HCT116 (cell line): ENCODE data around the gene RAP1GAP2. TPM values are rescaled to one million over a fixed set of nuclear protein-coding genes. Genes with fewer than 3 reads are reported as not detected.

Experiments
- ATAC-seq: fragments of 200-7000 bp; cut with Tn5 transposase; 2 replicates; pipeline ENCODE4 v1.9.1; 2020; ENCODE audit warnings: mild to moderate bottlenecking, moderate library complexity
- BruUV-seq: library from RNA; stranded (reverse); fragments of 400-500 nt; replicated peaks from 2 replicates; lab custom pipeline; 2021; lab: Mats Ljungman, UMichigan
- CTCF ChIA-PET: fragments of 300-600 bp; sonication (Branson Sonifier 250); formaldehyde crosslinking; loops from one replicate; lab custom pipeline; 2021; ENCODE audit warnings: antibody characterized with exemption; lab: Charles Lee
- POLR2A ChIA-PET: fragments of 300-600, 350-600 bp; sonication (Branson Sonifier 250); formaldehyde crosslinking; loops from one replicate; lab custom pipeline; 2021; ENCODE audit warnings: antibody characterized with exemption; lab: Charles Lee
- RAD21 ChIA-PET, 2 experiments: fragments of 300-600 bp; sonication (Branson Sonifier 250); formaldehyde crosslinking; loops; one replicate each; lab custom pipeline; 2023; ENCODE audit warnings: low total read pairs in 2 of 2; ENCODE audit not compliant: uncharacterized antibody in 2 of 2, unreplicated experiment in 2 of 2, low non-redundant PET in 1 of 2; lab: Charles Lee
- DNase-seq: peaks from one replicate; pipeline ENCODE4 v3.0.0-alpha.2; 2010; ENCODE audit warnings: low read depth, low spot score
- H2AFZ ChIP-seq: fragments of 200-600 bp; shearing (Covaris generic), sonication (generic); 2 replicates; pipeline ENCODE4 v1.6.1; 2017; ENCODE audit warnings: low read depth, mixed run types, mixed read lengths, antibody characterized with exemption, low read length; ENCODE audit not compliant: poor library complexity, severe bottlenecking
- H3K27ac ChIP-seq: 2 replicates; pipeline ENCODE4 v1.5.1; 2012; ENCODE audit warnings: low read depth, low read length
- H3K27me3 ChIP-seq: fragments of 200-600 bp; sonication (generic); 2 replicates; pipeline ENCODE4 v1.6.1; 2016; ENCODE audit warnings: mixed run types, low read length, mixed read lengths; ENCODE audit not compliant: insufficient read depth
- H3K36me3 ChIP-seq, 2 experiments: fragments of 200-500 bp in 1 of 2; fragments of 200-600 bp in 1 of 2; sonication (Bioruptor generic) in 1 of 2; sonication (generic) in 1 of 2; 2 replicates each; pipeline versions ENCODE4 v1.5.1 to v1.6.1; 2014 to 2016; ENCODE audit warnings: low read length in 2 of 2, inconsistent platforms in 1 of 2, mixed read lengths in 1 of 2, mixed run types in 1 of 2; ENCODE audit not compliant: insufficient read depth in 2 of 2, control insufficient read depth in 1 of 2
- H3K4me1 ChIP-seq, 2 experiments: fragments of 200-600 bp in 1 of 2; sonication (generic) in 1 of 2; 2 replicates each; pipeline versions ENCODE4 v1.5.1 to v1.6.1; 2012 to 2017; ENCODE audit warnings: low read length in 2 of 2, inconsistent platforms in 1 of 2, mild to moderate bottlenecking in 1 of 2, mixed read lengths in 1 of 2, mixed run types in 1 of 2, moderate library complexity in 1 of 2; ENCODE audit not compliant: insufficient read depth in 2 of 2, control insufficient read depth in 1 of 2
- H3K4me2 ChIP-seq: fragments of 200-600 bp; sonication (generic); 2 replicates; pipeline ENCODE4 v1.6.1; 2017; ENCODE audit warnings: mixed run types, low read length, mixed read lengths
- H3K4me3 ChIP-seq, 2 experiments: fragments of 200-600 bp in 1 of 2; sonication (generic) in 1 of 2; replicated peaks in 1 of 2; 2 replicates each; pipeline ENCODE4 v1.5.1; 2011 to 2016; ENCODE audit warnings: low read length in 2 of 2, control low read depth in 1 of 2, low read depth in 1 of 2, mild to moderate bottlenecking in 1 of 2, mixed read lengths in 1 of 2, mixed run types in 1 of 2
- H3K79me2 ChIP-seq: fragments of 200-600 bp; sonication (generic); 2 replicates; pipeline ENCODE4 v1.6.1; 2017; ENCODE audit warnings: mild to moderate bottlenecking, mixed run types, low read length, moderate library complexity, mixed read lengths; ENCODE audit not compliant: insufficient read depth
- H3K9ac ChIP-seq: fragments of 200-600 bp; sonication (generic); 2 replicates; pipeline ENCODE4 v1.6.1; 2016; ENCODE audit warnings: low read length, mixed read lengths
- H3K9me2 ChIP-seq: fragments of 200-600 bp; sonication (generic), shearing (Covaris generic); 2 replicates; pipeline ENCODE4 v1.6.1; 2017; ENCODE audit warnings: mixed run types, mild to moderate bottlenecking, moderate library complexity; ENCODE audit not compliant: insufficient read depth
- H3K9me3 ChIP-seq, 2 experiments: fragments of 200-500 bp in 1 of 2; fragments of 200-600 bp in 1 of 2; sonication (Bioruptor generic) in 1 of 2; sonication (generic) in 1 of 2; 2 replicates each; pipeline ENCODE4 v1.6.1; 2014 to 2017; ENCODE audit warnings: low read length in 2 of 2, mixed read lengths in 2 of 2, inconsistent platforms in 1 of 2, low read depth in 1 of 2, mild to moderate bottlenecking in 1 of 2, mixed run types in 1 of 2, moderate library complexity in 1 of 2; ENCODE audit not compliant: control insufficient read depth in 1 of 2, insufficient read depth in 1 of 2
- H4K20me1 ChIP-seq: fragments of 200-600 bp; sonication (generic), shearing (Covaris generic); 2 replicates; pipeline ENCODE4 v1.6.1; 2017; ENCODE audit warnings: mixed run types, mild to moderate bottlenecking, moderate library complexity; ENCODE audit not compliant: insufficient read depth
- CTCF ChIP-seq, 3 experiments: fragments of 200-600 bp in 1 of 3; sonication (generic) in 1 of 3; IDR thresholded peaks in 2 of 3; conservative IDR thresholded peaks in 1 of 3; 2 replicates each; pipeline ENCODE4 v1.5.1; 2012 to 2017; ENCODE audit warnings: low read depth in 2 of 3, low read length in 2 of 3, antibody characterized with exemption in 1 of 3, borderline replicate concordance in 1 of 3, control low read depth in 1 of 3, mild to moderate bottlenecking in 1 of 3, mixed read lengths in 1 of 3, mixed run types in 1 of 3, moderate library complexity in 1 of 3; ENCODE audit not compliant: insufficient read depth in 1 of 3
- EGR1 ChIP-seq: IDR thresholded peaks from 2 replicates; pipeline ENCODE4 v1.6.1; 2012; ENCODE audit warnings: low read depth
- ELF1 ChIP-seq: IDR thresholded peaks from 2 replicates; pipeline ENCODE4 v1.6.1; 2012; ENCODE audit warnings: low read depth, borderline replicate concordance
- REST ChIP-seq: IDR thresholded peaks from 2 replicates; pipeline ENCODE4 v1.6.1; 2012; ENCODE audit warnings: low read depth
- SP1 ChIP-seq: IDR thresholded peaks from 2 replicates; pipeline ENCODE4 v1.6.1; 2012; ENCODE audit warnings: low read depth
- SRF ChIP-seq: IDR thresholded peaks from 2 replicates; pipeline ENCODE4 v1.6.1; 2012; ENCODE audit warnings: low read depth
- ZFX ChIP-seq: fragments of 450-650 bp; IDR thresholded peaks from 2 replicates; pipeline ENCODE4 v1.6.1; 2017
- ZNF274 ChIP-seq: fragments of 200-500 bp; sonication (Bioruptor generic); IDR thresholded peaks from 2 replicates; pipeline ENCODE4 v1.6.1; 2014; ENCODE audit warnings: mild to moderate bottlenecking, low read depth, low read length, inconsistent platforms
- intact Hi-C: fragments of 100-400 bp; cut with micrococcal nuclease; formaldehyde crosslinking; loops from 2 replicates; pipeline ENCODE4 v1.10.0; 2022
- total RNA-seq: library from RNA; stranded (reverse); gene quantifications from one replicate; pipeline ENCODE4 v1.2.1, GENCODE V29; 2021; ENCODE audit not compliant: unreplicated experiment
- TF ChIP-seq, protein P1 (sequence below): IDR thresholded peaks from 2 replicates; pipeline ENCODE4 v1.6.1; 2012

Gene RAP1GAP2
- total RNA-seq, 1 experiment from 2014 or later: 54.6 TPM

DNA sequence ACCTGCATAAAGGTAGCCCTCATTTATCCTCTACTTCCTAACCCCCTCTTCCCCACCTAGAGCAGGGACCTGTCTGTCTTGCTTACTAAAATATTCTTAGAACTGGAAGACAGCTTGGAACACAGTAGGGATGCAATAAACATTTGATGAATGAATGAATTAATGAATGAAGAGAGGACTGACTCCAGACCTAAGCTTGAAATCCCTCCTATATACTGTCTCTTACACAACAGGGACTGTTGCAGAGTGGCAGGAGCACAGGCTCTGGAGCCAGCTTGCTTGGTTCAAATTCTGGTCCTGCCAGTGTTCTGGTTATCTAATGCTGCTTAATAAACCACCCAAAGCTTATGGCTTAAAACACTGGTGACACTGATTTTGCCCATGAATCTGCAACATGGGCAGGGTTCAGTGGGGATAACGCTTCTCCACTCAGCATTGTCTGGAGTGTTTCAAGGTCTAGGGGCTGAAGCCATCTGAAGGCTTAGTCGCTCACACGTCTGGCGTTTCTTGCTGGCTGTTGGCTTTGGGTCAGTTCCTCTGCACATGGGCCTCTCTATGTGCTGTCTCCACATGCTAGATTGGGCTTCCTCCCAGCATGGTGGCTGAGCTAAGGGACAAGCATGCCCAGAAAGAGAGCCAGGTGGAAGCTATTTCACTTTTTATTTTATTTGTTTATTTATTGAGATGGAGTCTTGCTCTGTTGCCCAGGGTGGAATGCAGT, 12.8 kb upstream of the RAP1GAP2 start (continued):
- TF ChIP-seq REST (no peak), ZFX (no peak), SRF (no peak), ELF1 (no peak)

DNA sequence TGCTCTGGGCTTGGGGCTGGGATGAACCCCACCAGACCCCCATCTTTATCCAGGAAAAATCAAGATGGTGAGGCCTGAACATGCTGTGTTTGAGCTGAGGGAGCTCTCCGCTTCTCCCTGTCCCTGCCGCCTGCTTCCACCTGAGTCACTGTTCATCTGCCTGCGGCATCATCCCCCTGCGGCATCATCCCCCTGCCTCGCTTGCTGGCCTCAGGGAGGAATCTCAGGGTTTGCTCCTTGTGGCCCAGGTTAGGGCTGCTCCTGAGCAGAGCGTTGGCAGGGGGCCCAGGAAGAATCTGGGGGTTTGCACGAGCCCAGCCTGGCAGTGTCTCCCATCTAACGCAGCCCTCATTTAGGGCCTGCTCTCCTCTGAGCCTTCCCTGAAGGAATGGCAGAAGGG, 11.4 kb upstream of the RAP1GAP2 start:
- POLR2A ChIA-PET: no interaction called here
- no peak for ATAC-seq
- Histone ChIP-seq H3K27ac (no peak overlapping the region), H3K4me1 (peaks cover 11 to 18% of the 10 kb centered on the region in 2 experiments), H3K36me3 (no peaks in the 10 kb centered on the region), H3K9me2 (no peaks in the 10 kb centered on the region), H3K4me3 (no peak overlapping the region), H3K9ac (no peak overlapping the region), H3K4me2 (no peak overlapping the region), H3K79me2 (no peaks in the 10 kb centered on the region), H2AFZ (no peak overlapping the region), H3K27me3 (no peaks in the 10 kb centered on the region), H3K9me3 (no peaks in the 10 kb centered on the region), H4K20me1 (no peaks in the 10 kb centered on the region)
- intact Hi-C loops: no loop called here
- BruUV-seq: no TSS peak
- RAD21 ChIA-PET: no interaction called here
- no peak for DNase-seq
- CTCF ChIA-PET: interaction anchor here (1.8 to 2.1 kb wide), 2 partner anchors 8 to 228 kb away, joined by 8 read pairs; no protein-coding TSS in a partner anchor
- TF ChIP-seq, protein P1, sequence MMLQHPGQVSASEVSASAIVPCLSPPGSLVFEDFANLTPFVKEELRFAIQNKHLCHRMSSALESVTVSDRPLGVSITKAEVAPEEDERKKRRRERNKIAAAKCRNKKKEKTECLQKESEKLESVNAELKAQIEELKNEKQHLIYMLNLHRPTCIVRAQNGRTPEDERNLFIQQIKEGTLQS: no peak
- TF ChIP-seq ELF1: no peak
- no peak for TF ChIP-seq ZFX
- TF ChIP-seq SRF: no peak
- TF ChIP-seq SP1: no peak
- no peak for TF ChIP-seq CTCF (IDR thresholded peaks at IDR 0.05 in 2 of 3, conservative IDR thresholded peaks at IDR 0.05 in 1 of 3; ENCODE audit: borderline replicate concordance in 1 of 3, insufficient read depth in 1 of 3, low read depth in 2 of 3, low read length in 2 of 3)
- TF ChIP-seq REST: no peak
- TF ChIP-seq ZNF274: no peak
- no peak for TF ChIP-seq EGR1
